ENCODE data around the gene TBC1D10A.

Gene TBC1D10A

GRCh38 chr22:30245985-30246813 is 80.5 kb downstream of the TBC1D10A start, which contains the start of gene LIF:
Gene LIF (minus strand): TSS chr22:30246759. CDS start chr22:30246695, 64 bp downstream.
- TF ChIP-seq CTCF (conservative IDR thresholded peaks at IDR 0.05; ENCODE audit: low read length) = peak; percentile 26
- TF ChIP-seq EZH2phosphoT487 (IDR thresholded peaks at IDR 0.05; ENCODE audit: borderline replicate concordance) = no peak
- Histone ChIP-seq H3K27me3 (ENCODE audit: insufficient read depth, low read length, poor library complexity, severe bottlenecking) (no peaks in the 10 kb centered on the region), H3K79me2 (ENCODE audit: insufficient read depth, low read length) (no peaks in the 10 kb centered on the region), H3K9me2 (replicated peaks; ENCODE audit: low read depth, low read length) (no peaks in the 10 kb centered on the region), H3K9ac (ENCODE audit: low read depth, low read length, poor library complexity, severe bottlenecking) (peak within 1 kb of the TSS; percentile 64), H4K20me1 (ENCODE audit: insufficient read depth, low read length, poor library complexity, severe bottlenecking) (no peaks in the 10 kb centered on the region), H3K4me2 (ENCODE audit: low read depth, low read length, poor library complexity, severe bottlenecking) (peak within 1 kb of the TSS; percentile 96), H3K36me3 (ENCODE audit: insufficient read depth, low read length) (no peaks in the 10 kb centered on the region), H3F3A (ENCODE audit: low read depth) (no peaks in the 10 kb centered on the region), H3K4me3 (ENCODE audit: low read length, poor library complexity, severe bottlenecking) (peak within 1 kb of the TSS; percentile 76), H2AFZ (ENCODE audit: low read length) (peak within 1 kb of the TSS; percentile 95), H3K9me3 (ENCODE audit: insufficient read depth, low read depth, low read length) (no peaks in the 10 kb centered on the region), H3K4me1 (ENCODE audit: insufficient read depth, low read length, poor library complexity, severe bottlenecking) (peaks cover 20% of the 10 kb centered on the region)

GRCh38 chr22:30245181-30245984 is 81.4 kb downstream of the TBC1D10A start:
- peaks cover 20% of the 10 kb centered on the region for H3K4me1 ChIP-seq (ENCODE audit: insufficient read depth, low read length, poor library complexity, severe bottlenecking)
- no peaks in the 10 kb centered on the region for H4K20me1 ChIP-seq (ENCODE audit: insufficient read depth, low read length, poor library complexity, severe bottlenecking)
- H3K9ac ChIP-seq (ENCODE audit: low read depth, low read length, poor library complexity, severe bottlenecking) = peak overlapping the region; percentile 64
- TF ChIP-seq EZH2phosphoT487 (IDR thresholded peaks at IDR 0.05; ENCODE audit: borderline replicate concordance) (no peak), CTCF (conservative IDR thresholded peaks at IDR 0.05; ENCODE audit: low read length) (no peak)
- no peaks in the 10 kb centered on the region for H3F3A ChIP-seq (ENCODE audit: low read depth)
- no peaks in the 10 kb centered on the region for H3K79me2 ChIP-seq (ENCODE audit: insufficient read depth, low read length)
- H3K4me2 ChIP-seq (ENCODE audit: low read depth, low read length, poor library complexity, severe bottlenecking) = peak overlapping the region; percentile 96
- H3K9me2 ChIP-seq (replicated peaks; ENCODE audit: low read depth, low read length) = no peaks in the 10 kb centered on the region
- H3K4me3 ChIP-seq (ENCODE audit: low read length, poor library complexity, severe bottlenecking) = peak overlapping the region; percentile 76
- no peaks in the 10 kb centered on the region for H3K36me3 ChIP-seq (ENCODE audit: insufficient read depth, low read length)
- no peaks in the 10 kb centered on the region for H3K27me3 ChIP-seq (ENCODE audit: insufficient read depth, low read length, poor library complexity, severe bottlenecking)
- H2AFZ ChIP-seq (ENCODE audit: low read length) = no peak overlapping the region
- no peaks in the 10 kb centered on the region for H3K9me3 ChIP-seq (ENCODE audit: insufficient read depth, low read depth, low read length)

- Histone ChIP-seq H3K4me1 (ENCODE audit: insufficient read depth, low read length, poor library complexity, severe bottlenecking) (peaks cover 20% of the 10 kb centered on the region), H3K9ac (ENCODE audit: low read depth, low read length, poor library complexity, severe bottlenecking) (no peak overlapping the region), H2AFZ (ENCODE audit: low read length) (no peak overlapping the region), H4K20me1 (ENCODE audit: insufficient read depth, low read length, poor library complexity, severe bottlenecking) (no peaks in the 10 kb centered on the region), H3K27me3 (ENCODE audit: insufficient read depth, low read length, poor library complexity, severe bottlenecking) (no peaks in the 10 kb centered on the region), H3F3A (ENCODE audit: low read depth) (no peaks in the 10 kb centered on the region), H3K9me2 (replicated peaks; ENCODE audit: low read depth, low read length) (no peaks in the 10 kb centered on the region), H3K4me2 (ENCODE audit: low read depth, low read length, poor library complexity, severe bottlenecking) (no peak overlapping the region), H3K4me3 (ENCODE audit: low read length, poor library complexity, severe bottlenecking) (no peak overlapping the region), H3K36me3 (ENCODE audit: insufficient read depth, low read length) (no peaks in the 10 kb centered on the region), H3K9me3 (ENCODE audit: insufficient read depth, low read depth, low read length) (no peaks in the 10 kb centered on the region), H3K79me2 (ENCODE audit: insufficient read depth, low read length) (no peaks in the 10 kb centered on the region)
- TF ChIP-seq EZH2phosphoT487 (IDR thresholded peaks at IDR 0.05; ENCODE audit: borderline replicate concordance) (no peak), CTCF (conservative IDR thresholded peaks at IDR 0.05; ENCODE audit: low read length) (no peak)
Observed at GRCh38 chr22:30244641-30245040, 82.1 kb downstream of the TBC1D10A start.
